ENCODE measurements around the gene FLRT2. TPM values are rescaled to one million over a fixed set of nuclear protein-coding genes. Genes with fewer than 3 reads are reported as not detected.

FLRT2 gene
- total RNA-seq, 1 experiment from 2014 or later, result 13.2 TPM

GRCh38 chr14:85535991-85536832 lies 6.3 kb downstream of the FLRT2 start (continued):
- TF ChIP-seq GTF2I (CRISPR knock-in tag; conservative IDR thresholded peaks at IDR 0.05) (no peak), CTCF (IDR thresholded peaks at IDR 0.05) (no peak), ERG (CRISPR knock-in tag; IDR thresholded peaks at IDR 0.05) (no peak)

GRCh38 chr14:85536833-85537190 lies 6.9 kb downstream of the FLRT2 start:
- Mint-ChIP-seq H3K9me3 (no peaks in the 10 kb centered on the region), H3K4me1 (peaks cover 76% of the 10 kb centered on the region), H3K4me3 (peak overlapping the region; percentile 49; the same call in 1 of the 2 replicates), H3K36me3 (no peaks in the 10 kb centered on the region), H3K27ac (no peak overlapping the region), H3K27me3 (ENCODE audit: low read depth) (peaks cover 36% of the 10 kb centered on the region)
- ChIA-PET CTCF (no interaction called here), POLR2A (no interaction called here)
- DNase-seq (ENCODE audit: low spot score) (no peak), ATAC-seq (no peak)
- TF ChIP-seq NR1H2 (CRISPR knock-in tag; IDR thresholded peaks at IDR 0.05), result no peak
- no peak for TF ChIP-seq SMAD4 (CRISPR knock-in tag; IDR thresholded peaks at IDR 0.05)
- TF ChIP-seq FOXP4 (CRISPR knock-in tag; IDR thresholded peaks at IDR 0.05), result no peak
- TF ChIP-seq, protein P1, sequence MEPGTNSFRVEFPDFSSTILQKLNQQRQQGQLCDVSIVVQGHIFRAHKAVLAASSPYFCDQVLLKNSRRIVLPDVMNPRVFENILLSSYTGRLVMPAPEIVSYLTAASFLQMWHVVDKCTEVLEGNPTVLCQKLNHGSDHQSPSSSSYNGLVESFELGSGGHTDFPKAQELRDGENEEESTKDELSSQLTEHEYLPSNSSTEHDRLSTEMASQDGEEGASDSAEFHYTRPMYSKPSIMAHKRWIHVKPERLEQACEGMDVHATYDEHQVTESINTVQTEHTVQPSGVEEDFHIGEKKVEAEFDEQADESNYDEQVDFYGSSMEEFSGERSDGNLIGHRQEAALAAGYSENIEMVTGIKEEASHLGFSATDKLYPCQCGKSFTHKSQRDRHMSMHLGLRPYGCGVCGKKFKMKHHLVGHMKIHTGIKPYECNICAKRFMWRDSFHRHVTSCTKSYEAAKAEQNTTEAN (CRISPR knock-in tag; IDR thresholded peaks at IDR 0.05), result no peak
- no peak for TF ChIP-seq SP1 (CRISPR knock-in tag; conservative IDR thresholded peaks at IDR 0.05)

- Mint-ChIP-seq H3K9me3 (no peaks in the 10 kb centered on the region), H3K36me3 (no peaks in the 10 kb centered on the region), H3K27ac (no peak overlapping the region), H3K27me3 (ENCODE audit: low read depth) (peaks cover 28% of the 10 kb centered on the region), H3K4me1 (peaks cover 70% of the 10 kb centered on the region), H3K4me3 (no peak overlapping the region)
- no peak for DNase-seq (ENCODE audit: low spot score)
- no peak for TF ChIP-seq MYBL2 (CRISPR knock-in tag; IDR thresholded peaks at IDR 0.05)
- no peak for TF ChIP-seq KAT7 (CRISPR knock-in tag; IDR thresholded peaks at IDR 0.05; ENCODE audit: borderline replicate concordance)
- ChIA-PET POLR2A (no interaction called here), CTCF (interaction anchor here (1.2 kb wide), 1 partner anchor 9 kb away, joined by 4 read pairs; no protein-coding TSS in a partner anchor)
- ATAC-seq, result no peak
Observed at GRCh38 chr14:85537526-85537925, 7.6 kb downstream of the FLRT2 start.

DNA sequence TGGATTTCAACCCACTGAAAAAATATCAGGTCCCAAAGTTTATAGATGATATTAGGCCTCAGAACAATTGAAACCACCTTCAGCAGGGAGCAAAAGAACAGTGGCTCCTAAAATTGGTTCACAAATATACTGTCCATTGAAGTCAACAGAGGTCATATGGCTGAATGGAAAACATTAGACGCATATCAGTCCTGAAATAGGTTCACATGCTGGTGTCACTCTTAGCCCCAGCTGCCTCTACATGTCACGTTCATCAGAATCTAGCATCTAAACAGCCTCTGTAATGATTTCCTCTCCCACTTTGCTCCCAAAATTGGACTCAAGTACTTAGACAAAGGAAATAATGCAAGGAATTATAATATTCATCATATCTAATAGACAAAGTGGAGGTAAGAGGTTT lies 8.7 kb downstream of the FLRT2 start:
- ATAC-seq (no peak), DNase-seq (ENCODE audit: low spot score) (no peak)
- no peaks in the 10 kb centered on the region for H3K9me3 Mint-ChIP-seq
- H3K4me1 Mint-ChIP-seq, result peaks cover 73% of the 10 kb centered on the region
- peaks cover 24% of the 10 kb centered on the region for H3K27me3 Mint-ChIP-seq (ENCODE audit: low read depth)
- no peak overlapping the region for H3K4me3 Mint-ChIP-seq
- no peak overlapping the region for H3K27ac Mint-ChIP-seq
- ChIA-PET CTCF (interaction anchor here (1.2 kb wide), 1 partner anchor 10 kb away, joined by 4 read pairs; no protein-coding TSS in a partner anchor), POLR2A (no interaction called here)
- H3K36me3 Mint-ChIP-seq, result no peaks in the 10 kb centered on the region
- no peak for TF ChIP-seq ZNF416 (CRISPR knock-in tag; IDR thresholded peaks at IDR 0.05)
- no peak for TF ChIP-seq NR3C1 (CRISPR knock-in tag; conservative IDR thresholded peaks at IDR 0.05; ENCODE audit: low read depth)
- TF ChIP-seq ZNF317 (CRISPR knock-in tag; IDR thresholded peaks at IDR 0.05; ENCODE audit: borderline replicate concordance, low read depth), result no peak
- no peak for TF ChIP-seq ERG (CRISPR knock-in tag; IDR thresholded peaks at IDR 0.05)
- no peak for TF ChIP-seq NFE2L1 (CRISPR knock-in tag; IDR thresholded peaks at IDR 0.05)
- no peak for TF ChIP-seq NFATC4 (CRISPR knock-in tag; IDR thresholded peaks at IDR 0.05)
- TF ChIP-seq, protein P2, sequence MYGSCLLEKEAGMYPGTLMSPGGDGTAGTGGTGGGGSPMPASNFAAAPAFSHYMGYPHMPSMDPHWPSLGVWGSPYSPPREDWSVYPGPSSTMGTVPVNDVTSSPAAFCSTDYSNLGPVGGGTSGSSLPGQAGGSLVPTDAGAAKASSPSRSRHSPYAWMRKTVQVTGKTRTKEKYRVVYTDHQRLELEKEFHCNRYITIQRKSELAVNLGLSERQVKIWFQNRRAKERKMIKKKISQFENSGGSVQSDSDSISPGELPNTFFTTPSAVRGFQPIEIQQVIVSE (CRISPR knock-in tag; IDR thresholded peaks at IDR 0.05; ENCODE audit: borderline replicate concordance), result no peak
- TF ChIP-seq ZNF423 (CRISPR knock-in tag; IDR thresholded peaks at IDR 0.05), result no peak
- TF ChIP-seq IRF2 (CRISPR knock-in tag; IDR thresholded peaks at IDR 0.05; ENCODE audit: borderline replicate concordance, low read depth), result no peak
- no peak for TF ChIP-seq EMX1 (CRISPR knock-in tag; IDR thresholded peaks at IDR 0.05)
- no peak for TF ChIP-seq ATF2 (CRISPR knock-in tag; IDR thresholded peaks at IDR 0.05; ENCODE audit: borderline replicate concordance, low read depth)
- no peak for TF ChIP-seq ETV6 (CRISPR knock-in tag; IDR thresholded peaks at IDR 0.05)
